ENCODE data around the gene MAGEC1.

MAGEC1 gene, protein sequence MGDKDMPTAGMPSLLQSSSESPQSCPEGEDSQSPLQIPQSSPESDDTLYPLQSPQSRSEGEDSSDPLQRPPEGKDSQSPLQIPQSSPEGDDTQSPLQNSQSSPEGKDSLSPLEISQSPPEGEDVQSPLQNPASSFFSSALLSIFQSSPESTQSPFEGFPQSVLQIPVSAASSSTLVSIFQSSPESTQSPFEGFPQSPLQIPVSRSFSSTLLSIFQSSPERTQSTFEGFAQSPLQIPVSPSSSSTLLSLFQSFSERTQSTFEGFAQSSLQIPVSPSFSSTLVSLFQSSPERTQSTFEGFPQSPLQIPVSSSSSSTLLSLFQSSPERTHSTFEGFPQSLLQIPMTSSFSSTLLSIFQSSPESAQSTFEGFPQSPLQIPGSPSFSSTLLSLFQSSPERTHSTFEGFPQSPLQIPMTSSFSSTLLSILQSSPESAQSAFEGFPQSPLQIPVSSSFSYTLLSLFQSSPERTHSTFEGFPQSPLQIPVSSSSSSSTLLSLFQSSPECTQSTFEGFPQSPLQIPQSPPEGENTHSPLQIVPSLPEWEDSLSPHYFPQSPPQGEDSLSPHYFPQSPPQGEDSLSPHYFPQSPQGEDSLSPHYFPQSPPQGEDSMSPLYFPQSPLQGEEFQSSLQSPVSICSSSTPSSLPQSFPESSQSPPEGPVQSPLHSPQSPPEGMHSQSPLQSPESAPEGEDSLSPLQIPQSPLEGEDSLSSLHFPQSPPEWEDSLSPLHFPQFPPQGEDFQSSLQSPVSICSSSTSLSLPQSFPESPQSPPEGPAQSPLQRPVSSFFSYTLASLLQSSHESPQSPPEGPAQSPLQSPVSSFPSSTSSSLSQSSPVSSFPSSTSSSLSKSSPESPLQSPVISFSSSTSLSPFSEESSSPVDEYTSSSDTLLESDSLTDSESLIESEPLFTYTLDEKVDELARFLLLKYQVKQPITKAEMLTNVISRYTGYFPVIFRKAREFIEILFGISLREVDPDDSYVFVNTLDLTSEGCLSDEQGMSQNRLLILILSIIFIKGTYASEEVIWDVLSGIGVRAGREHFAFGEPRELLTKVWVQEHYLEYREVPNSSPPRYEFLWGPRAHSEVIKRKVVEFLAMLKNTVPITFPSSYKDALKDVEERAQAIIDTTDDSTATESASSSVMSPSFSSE

DNA sequence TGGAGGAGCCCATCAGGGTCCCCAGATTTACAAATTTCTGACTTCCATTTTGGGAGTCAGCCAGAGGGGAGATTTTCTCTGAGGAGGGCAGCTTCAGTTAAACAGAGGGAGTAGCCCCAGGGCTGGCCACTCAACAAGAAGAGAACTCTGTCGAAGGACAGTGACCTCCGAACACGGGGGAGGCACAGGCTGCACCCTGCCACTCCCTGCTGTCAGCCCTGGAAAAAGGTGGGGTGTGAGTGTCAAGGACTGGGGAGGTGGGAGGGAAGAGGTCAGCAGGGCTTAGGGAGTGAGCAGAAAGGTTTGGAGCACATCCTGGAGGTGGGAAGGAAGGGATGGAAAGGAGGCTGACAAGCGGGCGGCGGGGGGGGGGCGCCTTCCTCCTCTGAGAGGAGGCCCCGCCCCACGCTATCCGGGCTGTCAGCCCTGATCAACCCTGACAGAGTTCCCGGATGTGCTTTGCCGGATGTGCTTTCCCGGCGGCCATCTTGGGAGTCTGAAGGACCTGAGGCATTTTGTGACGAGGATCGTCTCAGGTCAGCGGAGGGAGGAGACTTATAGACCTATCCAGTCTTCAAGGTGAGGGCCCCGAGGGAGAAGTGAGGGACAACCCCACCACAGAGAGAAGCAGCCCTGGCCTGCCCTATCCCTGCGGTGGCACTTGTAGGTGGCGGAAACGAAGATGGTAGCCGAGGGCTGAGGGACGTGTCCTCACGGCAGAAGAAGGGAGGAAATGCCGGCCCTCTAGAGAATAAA lies at the start of gene MAGEC1:
Gene MAGEC1 (plus strand): TSS at position 495 of the 756 bp plus-strand sequence. CDS start 1,179 bp downstream, outside the sequence.
- TF ChIP-seq, protein P1, sequence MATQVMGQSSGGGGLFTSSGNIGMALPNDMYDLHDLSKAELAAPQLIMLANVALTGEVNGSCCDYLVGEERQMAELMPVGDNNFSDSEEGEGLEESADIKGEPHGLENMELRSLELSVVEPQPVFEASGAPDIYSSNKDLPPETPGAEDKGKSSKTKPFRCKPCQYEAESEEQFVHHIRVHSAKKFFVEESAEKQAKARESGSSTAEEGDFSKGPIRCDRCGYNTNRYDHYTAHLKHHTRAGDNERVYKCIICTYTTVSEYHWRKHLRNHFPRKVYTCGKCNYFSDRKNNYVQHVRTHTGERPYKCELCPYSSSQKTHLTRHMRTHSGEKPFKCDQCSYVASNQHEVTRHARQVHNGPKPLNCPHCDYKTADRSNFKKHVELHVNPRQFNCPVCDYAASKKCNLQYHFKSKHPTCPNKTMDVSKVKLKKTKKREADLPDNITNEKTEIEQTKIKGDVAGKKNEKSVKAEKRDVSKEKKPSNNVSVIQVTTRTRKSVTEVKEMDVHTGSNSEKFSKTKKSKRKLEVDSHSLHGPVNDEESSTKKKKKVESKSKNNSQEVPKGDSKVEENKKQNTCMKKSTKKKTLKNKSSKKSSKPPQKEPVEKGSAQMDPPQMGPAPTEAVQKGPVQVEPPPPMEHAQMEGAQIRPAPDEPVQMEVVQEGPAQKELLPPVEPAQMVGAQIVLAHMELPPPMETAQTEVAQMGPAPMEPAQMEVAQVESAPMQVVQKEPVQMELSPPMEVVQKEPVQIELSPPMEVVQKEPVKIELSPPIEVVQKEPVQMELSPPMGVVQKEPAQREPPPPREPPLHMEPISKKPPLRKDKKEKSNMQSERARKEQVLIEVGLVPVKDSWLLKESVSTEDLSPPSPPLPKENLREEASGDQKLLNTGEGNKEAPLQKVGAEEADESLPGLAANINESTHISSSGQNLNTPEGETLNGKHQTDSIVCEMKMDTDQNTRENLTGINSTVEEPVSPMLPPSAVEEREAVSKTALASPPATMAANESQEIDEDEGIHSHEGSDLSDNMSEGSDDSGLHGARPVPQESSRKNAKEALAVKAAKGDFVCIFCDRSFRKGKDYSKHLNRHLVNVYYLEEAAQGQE (IDR thresholded peaks at IDR 0.05; ENCODE audit: low read depth) = no peak
- TF ChIP-seq FOXM1 (IDR thresholded peaks at IDR 0.05; ENCODE audit: borderline replicate concordance, low read depth) (no peak), CREB1 (IDR thresholded peaks at IDR 0.05; ENCODE audit: low read depth) (no peak), RAD21 (IDR thresholded peaks at IDR 0.05; ENCODE audit: low read depth) (no peak), CEBPB (IDR thresholded peaks at IDR 0.05) (no peak), ZBTB7A (IDR thresholded peaks at IDR 0.05; ENCODE audit: low read depth) (no peak), TAF1 (IDR thresholded peaks at IDR 0.05; ENCODE audit: low read depth) (no peak), NFIC (IDR thresholded peaks at IDR 0.05) (no peak), TCF12 (IDR thresholded peaks at IDR 0.05; ENCODE audit: low read depth) (no peak), EGR1 (IDR thresholded peaks at IDR 0.05) (no peak), YY1 (IDR thresholded peaks at IDR 0.05; ENCODE audit: low read depth) (no peak), EP300 (IDR thresholded peaks at IDR 0.05; ENCODE audit: borderline replicate concordance) (no peak), TEAD4 (IDR thresholded peaks at IDR 0.05) (no peak)
- TF ChIP-seq, protein P2, sequence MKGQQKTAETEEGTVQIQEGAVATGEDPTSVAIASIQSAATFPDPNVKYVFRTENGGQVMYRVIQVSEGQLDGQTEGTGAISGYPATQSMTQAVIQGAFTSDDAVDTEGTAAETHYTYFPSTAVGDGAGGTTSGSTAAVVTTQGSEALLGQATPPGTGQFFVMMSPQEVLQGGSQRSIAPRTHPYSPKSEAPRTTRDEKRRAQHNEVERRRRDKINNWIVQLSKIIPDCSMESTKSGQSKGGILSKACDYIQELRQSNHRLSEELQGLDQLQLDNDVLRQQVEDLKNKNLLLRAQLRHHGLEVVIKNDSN (IDR thresholded peaks at IDR 0.05) = no peak
- TF ChIP-seq, protein P3, sequence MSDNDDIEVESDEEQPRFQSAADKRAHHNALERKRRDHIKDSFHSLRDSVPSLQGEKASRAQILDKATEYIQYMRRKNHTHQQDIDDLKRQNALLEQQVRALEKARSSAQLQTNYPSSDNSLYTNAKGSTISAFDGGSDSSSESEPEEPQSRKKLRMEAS (IDR thresholded peaks at IDR 0.05) = no peak

DNA sequence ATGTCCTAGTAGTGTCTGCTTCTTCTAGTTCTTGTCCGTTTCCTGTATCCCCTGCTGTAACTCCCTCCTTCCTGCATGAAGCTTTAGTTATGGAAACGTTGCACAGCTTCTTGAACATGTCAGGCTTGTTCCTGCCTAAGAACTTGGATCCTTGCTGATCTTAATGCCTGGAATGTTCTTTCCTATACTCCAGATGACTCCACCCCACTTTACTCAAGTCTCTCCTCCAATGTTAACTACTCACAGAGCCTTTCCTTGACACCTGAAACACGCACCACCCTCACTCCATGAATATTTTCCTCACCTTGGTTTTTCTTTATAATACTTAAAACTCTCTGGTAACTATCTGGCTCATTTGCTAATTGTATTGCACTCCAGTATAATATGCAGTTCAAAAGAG lies 46.2 kb upstream of the MAGEC1 start:
- TF ChIP-seq, protein P1 (IDR thresholded peaks at IDR 0.05; ENCODE audit: low read depth) = no peak
- no peak for TF ChIP-seq TAF1 (IDR thresholded peaks at IDR 0.05; ENCODE audit: low read depth)
- TF ChIP-seq CEBPB (IDR thresholded peaks at IDR 0.05) = no peak
- TF ChIP-seq, protein P2 (IDR thresholded peaks at IDR 0.05) = no peak
- no peak for TF ChIP-seq RAD21 (IDR thresholded peaks at IDR 0.05; ENCODE audit: low read depth)
- no peak for TF ChIP-seq EGR1 (IDR thresholded peaks at IDR 0.05)
- TF ChIP-seq TEAD4 (IDR thresholded peaks at IDR 0.05) = no peak
- TF ChIP-seq YY1 (IDR thresholded peaks at IDR 0.05; ENCODE audit: low read depth) = no peak
- TF ChIP-seq FOXM1 (IDR thresholded peaks at IDR 0.05; ENCODE audit: borderline replicate concordance, low read depth) = no peak
- no peak for TF ChIP-seq TCF12 (IDR thresholded peaks at IDR 0.05; ENCODE audit: low read depth)
- TF ChIP-seq ZBTB7A (IDR thresholded peaks at IDR 0.05; ENCODE audit: low read depth) = no peak
- no peak for TF ChIP-seq EP300 (IDR thresholded peaks at IDR 0.05; ENCODE audit: borderline replicate concordance)
- TF ChIP-seq, protein P3 (IDR thresholded peaks at IDR 0.05) = no peak
- TF ChIP-seq CREB1 (IDR thresholded peaks at IDR 0.05; ENCODE audit: low read depth) = no peak
- no peak for TF ChIP-seq NFIC (IDR thresholded peaks at IDR 0.05)

DNA sequence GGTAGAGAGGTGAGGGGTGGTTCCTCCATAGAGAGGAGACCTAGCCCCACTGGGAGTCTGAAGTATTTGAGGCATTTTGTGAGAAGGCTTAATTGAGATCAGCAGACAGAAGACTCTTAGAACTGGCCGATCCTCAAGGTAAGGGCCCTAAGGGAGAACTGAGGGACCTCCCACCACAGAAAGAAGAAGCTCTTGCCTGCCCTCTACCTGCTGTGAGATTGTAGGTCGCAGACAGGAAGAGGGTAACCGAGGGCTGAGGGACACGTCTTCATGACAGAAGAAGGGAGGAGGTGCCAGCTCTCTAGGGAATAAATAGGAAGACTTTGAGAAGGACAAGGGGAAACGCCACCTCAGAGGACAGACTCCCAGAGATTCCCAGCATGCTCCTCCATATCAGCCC lies 24.1 kb upstream of the MAGEC1 start:
- TF ChIP-seq EGR1 (IDR thresholded peaks at IDR 0.05) (no peak), CEBPB (IDR thresholded peaks at IDR 0.05) (no peak), FOXM1 (IDR thresholded peaks at IDR 0.05; ENCODE audit: borderline replicate concordance, low read depth) (no peak), CREB1 (IDR thresholded peaks at IDR 0.05; ENCODE audit: low read depth) (no peak), NFIC (IDR thresholded peaks at IDR 0.05) (no peak), ZBTB7A (IDR thresholded peaks at IDR 0.05; ENCODE audit: low read depth) (no peak)
- TF ChIP-seq, protein P2 (IDR thresholded peaks at IDR 0.05) = no peak
- TF ChIP-seq, protein P3 (IDR thresholded peaks at IDR 0.05) = no peak

Data from Ishikawa (cell line).